ENCODE measurements around the gene IL17RC. TPM values are rescaled to one million over a fixed set of nuclear protein-coding genes. Genes with fewer than 3 reads are reported as not detected.

Gene IL17RC
- total RNA-seq, 3 donors from 2014 or later (not counting 1 experiment from before 2014, with no cell fraction given): 0.77 to 1.5 (median 1.2) TPM

DNA sequence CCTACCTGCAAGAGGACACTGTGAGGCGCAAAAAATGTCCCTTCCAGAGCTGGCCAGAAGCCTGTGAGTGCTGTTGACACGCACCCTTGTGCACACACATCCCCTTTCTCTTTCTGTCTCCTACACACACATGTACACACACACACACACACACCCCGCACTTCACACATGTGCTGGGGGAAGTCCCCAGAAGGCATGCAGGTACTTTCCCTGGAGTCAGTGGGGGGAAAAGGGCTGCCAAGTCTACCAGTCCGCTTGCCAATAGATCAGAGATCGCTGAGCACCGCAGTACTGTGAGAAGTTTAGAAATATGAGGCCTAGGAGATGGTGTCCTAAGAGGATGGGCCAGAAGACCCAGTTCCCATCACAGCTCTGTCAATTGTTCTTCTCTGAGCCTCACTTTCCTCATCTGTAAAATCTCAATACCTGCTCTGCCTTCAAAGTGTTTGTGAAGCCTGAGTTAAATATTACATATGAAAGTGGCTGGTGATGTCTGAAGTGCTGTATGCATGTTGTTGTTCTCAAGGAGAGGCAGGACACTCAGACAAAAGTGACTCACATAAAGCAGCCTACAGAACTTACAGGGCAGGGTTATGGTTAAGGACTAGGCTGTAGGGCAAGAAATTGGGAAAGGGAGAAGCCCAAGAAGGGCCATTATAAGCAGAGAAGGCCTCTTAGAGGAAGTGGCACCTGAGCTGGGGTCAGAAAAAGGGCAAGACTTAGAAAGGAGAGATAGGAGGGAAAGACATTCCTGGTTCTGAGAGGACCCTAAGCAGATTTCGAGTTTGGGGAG, 7.5 kb upstream of the IL17RC start:
- no peak for TF ChIP-seq CTCF (IDR thresholded peaks at IDR 0.05)
- Mint-ChIP-seq H3K36me3 (no peaks in the 10 kb centered on the region), H3K4me3 (no peak overlapping the region), H3K4me1 (peaks cover 8 to 13% of the 10 kb centered on the region in 2 donors), H3K27me3 (ENCODE audit: low read depth in 2 of 2) (peaks cover 0 to 2% of the 10 kb centered on the region in 2 donors), H3K9me3 (no peaks in the 10 kb centered on the region), H3K27ac (no peak overlapping the region)
- H3K4me3 ChIP-seq (ENCODE audit: low read length): no peak overlapping the region
- intact Hi-C loops (cut with micrococcal nuclease): no loop called here
- ATAC-seq (no peak), DNase-seq (peak in 1 of 2 donors; percentile 45)
- H3K4me1 ChIP-seq (ENCODE audit: control insufficient read depth, insufficient read depth, low read length): no peaks in the 10 kb centered on the region
- H3K9me3 ChIP-seq (ENCODE audit: control insufficient read depth, insufficient read depth, low read length): no peaks in the 10 kb centered on the region
- no peaks in the 10 kb centered on the region for H3K36me3 ChIP-seq (ENCODE audit: control insufficient read depth, insufficient read depth, low read length)
- H3K27ac ChIP-seq (ENCODE audit: low read length): no peak overlapping the region
- H3K27me3 ChIP-seq (ENCODE audit: control insufficient read depth, insufficient read depth, low read length): no peaks in the 10 kb centered on the region
- WGBS (ENCODE audit: insufficient coverage): 80% methylated on average over 7 of the region's 7 CpGs

DNA sequence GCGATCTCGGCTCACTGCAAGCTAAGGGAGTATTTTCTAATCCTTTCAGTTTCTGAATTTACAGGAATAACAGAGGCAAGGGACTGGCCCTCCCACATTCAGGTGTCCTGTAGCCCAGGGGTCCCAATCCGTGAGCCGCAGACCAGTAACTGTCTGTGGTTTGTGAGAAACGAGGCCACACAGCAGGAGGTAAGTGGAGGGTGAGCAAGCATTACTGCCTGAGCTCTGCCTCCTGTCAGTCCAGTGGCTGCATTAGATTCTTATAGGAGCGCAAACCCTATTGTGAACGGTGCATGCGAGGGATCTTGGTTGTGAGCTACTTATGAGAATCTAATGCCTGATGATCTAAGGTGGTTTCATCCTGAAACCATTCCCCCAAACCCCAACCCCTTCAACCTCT, 5.0 kb upstream of the IL17RC start:
- Histone ChIP-seq H3K27me3 (ENCODE audit: control insufficient read depth, insufficient read depth, low read length) (no peaks in the 10 kb centered on the region), H3K36me3 (ENCODE audit: control insufficient read depth, insufficient read depth, low read length) (no peaks in the 10 kb centered on the region), H3K4me1 (ENCODE audit: control insufficient read depth, insufficient read depth, low read length) (peaks cover 18% of the 10 kb centered on the region), H3K27ac (ENCODE audit: low read length) (no peak overlapping the region), H3K4me3 (ENCODE audit: low read length) (no peak overlapping the region), H3K9me3 (ENCODE audit: control insufficient read depth, insufficient read depth, low read length) (no peaks in the 10 kb centered on the region)
- Mint-ChIP-seq H3K27ac (peak overlapping the region in 1 of 2 donors; percentile 25), H3K27me3 (ENCODE audit: low read depth in 2 of 2) (peaks cover 0 to 2% of the 10 kb centered on the region in 2 donors), H3K4me1 (peaks cover 8 to 31% of the 10 kb centered on the region in 2 donors), H3K9me3 (no peaks in the 10 kb centered on the region), H3K4me3 (no peak overlapping the region), H3K36me3 (no peaks in the 10 kb centered on the region)
- DNase-seq (no peak), ATAC-seq (no peak)
- WGBS (ENCODE audit: insufficient coverage): 54% methylated on average over 8 of the region's 8 CpGs
- TF ChIP-seq CTCF (IDR thresholded peaks at IDR 0.05): no peak
- intact Hi-C loops (cut with micrococcal nuclease): no loop called here

DNA sequence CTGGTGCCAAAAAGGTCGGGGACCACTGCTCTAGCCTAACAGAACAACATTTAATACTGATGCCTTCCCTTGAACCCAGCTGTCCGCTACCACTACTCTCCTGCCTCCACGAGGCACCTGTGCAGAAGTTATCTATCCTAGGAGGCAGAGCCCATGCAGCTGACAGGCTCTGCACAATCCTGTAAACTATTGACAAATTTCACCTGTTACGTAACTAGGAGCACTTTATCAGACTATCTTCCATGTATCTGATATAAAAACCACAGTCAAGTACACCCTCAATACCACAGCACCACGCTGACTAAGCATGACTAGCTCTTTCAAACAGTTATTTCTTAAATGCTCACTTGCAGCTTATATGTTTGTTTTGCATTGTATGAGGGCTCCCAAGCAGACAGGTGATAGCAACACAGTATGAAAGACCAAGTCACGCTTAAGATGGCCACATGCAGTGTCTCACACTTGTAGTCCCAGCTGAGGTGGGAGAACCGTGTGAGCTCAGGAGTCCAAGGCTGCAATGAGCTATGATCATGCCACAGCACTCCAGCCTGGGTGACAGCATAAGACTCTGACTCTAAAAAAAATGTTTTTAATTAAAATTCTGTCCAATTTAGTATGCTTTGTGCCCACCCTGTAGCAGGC, 4.5 kb upstream of the IL17RC start:
- Histone ChIP-seq H3K4me1 (ENCODE audit: control insufficient read depth, insufficient read depth, low read length) (peaks cover 21% of the 10 kb centered on the region), H3K36me3 (ENCODE audit: control insufficient read depth, insufficient read depth, low read length) (no peaks in the 10 kb centered on the region), H3K27me3 (ENCODE audit: control insufficient read depth, insufficient read depth, low read length) (no peaks in the 10 kb centered on the region), H3K4me3 (ENCODE audit: low read length) (no peak overlapping the region), H3K27ac (ENCODE audit: low read length) (no peak overlapping the region), H3K9me3 (ENCODE audit: control insufficient read depth, insufficient read depth, low read length) (no peaks in the 10 kb centered on the region)
- 45% methylated on average over 7 of the region's 7 CpGs for WGBS (ENCODE audit: insufficient coverage)
- DNase-seq: peak in 1 of 2 donors; percentile 42
- intact Hi-C loops (cut with micrococcal nuclease): no loop called here
- H3K9me3 Mint-ChIP-seq: no peaks in the 10 kb centered on the region
- peak overlapping the region; percentile 56 for H3K4me3 Mint-ChIP-seq
- ATAC-seq: peak; percentile 20 to 72 (median 29)
- TF ChIP-seq CTCF (IDR thresholded peaks at IDR 0.05): no peak
- peaks cover 8 to 33% of the 10 kb centered on the region in 2 donors for H3K4me1 Mint-ChIP-seq
- H3K27me3 Mint-ChIP-seq (ENCODE audit: low read depth in 2 of 2): peaks cover 0 to 2% of the 10 kb centered on the region in 2 donors
- H3K27ac Mint-ChIP-seq: peak overlapping the region in 1 of 2 donors; percentile 25
- H3K36me3 Mint-ChIP-seq: no peaks in the 10 kb centered on the region

All from natural killer cell (primary cell).